Stimulated activated CD8-positive, alpha-beta memory T cell treated with anti-CD3 and anti-CD28 coated beads, Interleukin-7, amount 100 ng/mL, for 24 hours (primary cell): ENCODE data around the gene FOXD4L6.
"Not testable (repeated sequence)": the region's sequence is repeated elsewhere in the genome, so short reads cannot be mapped to it uniquely, and the experiment has no call there.

ENCODE experiments used
- DNase-seq: peaks from one replicate; pipeline ENCODE4 v3.0.0-alpha.2; 2020; ENCODE audit warnings: low read depth

Gene FOXD4L6

GRCh38 chr9:41098759-41099158 lies 29.7 kb downstream of the FOXD4L6 start:
- not testable (repeated sequence) for DNase-seq

GRCh38 chr9:41095060-41095459 lies 33.4 kb downstream of the FOXD4L6 start:
- DNase-seq = not testable (repeated sequence)

GRCh38 chr9:41094010-41094773 lies 34.3 kb downstream of the FOXD4L6 start:
- not testable (repeated sequence) for DNase-seq

GRCh38 chr9:41090922-41091321 lies 37.6 kb downstream of the FOXD4L6 start:
- not testable (repeated sequence) for DNase-seq

- DNase-seq = not testable (repeated sequence)
These were observed 38.1 kb downstream of the FOXD4L6 start for GRCh38 chr9:41090386-41090785.

DNA sequence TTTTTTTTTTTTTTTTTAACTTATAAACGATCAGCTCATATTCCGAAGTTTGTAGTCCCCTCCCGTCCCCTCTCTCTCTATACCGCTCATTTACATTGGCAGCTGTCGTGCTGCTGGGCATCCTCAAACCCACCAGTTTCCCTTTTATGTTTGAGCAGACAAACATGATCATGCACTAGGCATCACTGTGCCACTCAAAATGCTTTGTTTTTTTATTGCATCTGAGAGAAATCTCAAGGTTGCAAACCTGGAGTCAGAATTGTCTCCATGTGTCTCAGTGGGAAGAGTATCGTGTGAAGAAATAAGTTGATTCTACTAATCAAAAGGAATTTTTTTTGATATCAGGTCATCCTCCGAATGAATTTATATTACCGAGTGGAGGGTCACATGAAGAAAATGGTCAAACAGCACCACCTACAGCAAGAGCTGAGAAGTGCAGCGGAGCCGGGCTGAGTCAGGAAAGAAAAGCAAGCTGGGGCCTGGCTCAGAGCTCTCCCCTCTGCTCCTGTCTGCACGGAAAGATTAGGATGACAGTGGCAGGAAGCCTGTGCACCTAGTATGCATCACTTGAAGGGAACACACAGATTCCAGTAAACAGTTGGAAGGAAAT lies 39.9 kb downstream of the FOXD4L6 start:
- DNase-seq = not testable (repeated sequence)

DNA sequence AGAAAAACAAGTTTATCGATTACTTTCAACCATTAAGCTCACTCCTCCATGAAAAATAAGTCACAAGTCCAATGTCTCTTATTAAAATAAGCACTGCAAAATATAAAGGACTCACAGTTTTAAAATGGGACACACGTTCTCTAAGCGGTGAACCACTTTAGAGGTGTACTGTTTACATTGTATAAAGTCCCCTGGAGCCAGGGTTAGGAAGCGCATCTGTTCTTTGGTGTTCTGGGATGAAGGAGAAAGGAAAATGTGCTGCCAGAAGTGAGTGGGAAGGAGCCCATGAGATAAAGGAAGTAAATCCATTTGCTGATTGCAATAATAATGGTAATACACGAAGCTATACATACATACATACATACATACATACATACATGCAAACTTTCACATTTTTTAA lies 40.6 kb downstream of the FOXD4L6 start:
- not testable (repeated sequence) for DNase-seq

GRCh38 chr9:41087157-41087780 lies 41.2 kb downstream of the FOXD4L6 start:
- DNase-seq = not testable (repeated sequence)

DNA sequence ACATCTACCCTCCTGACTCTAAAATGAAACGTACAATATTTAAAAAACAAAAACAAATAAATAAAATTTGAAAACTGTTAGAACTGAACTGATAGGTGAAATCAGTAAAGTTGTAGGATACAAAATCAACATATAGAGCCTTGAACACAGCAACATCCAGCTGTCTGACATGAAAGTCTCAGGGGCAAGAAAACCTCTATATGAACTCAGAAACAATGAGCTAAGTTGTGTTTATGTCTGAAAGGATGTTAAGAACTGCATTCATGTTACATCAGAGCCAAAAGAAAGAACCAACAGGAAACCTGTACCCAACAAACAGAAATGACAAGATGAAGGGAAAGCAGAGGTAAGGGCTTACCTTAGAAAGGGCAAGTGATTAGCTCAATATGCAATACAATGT lies 41.8 kb downstream of the FOXD4L6 start:
- DNase-seq = not testable (repeated sequence)

DNA sequence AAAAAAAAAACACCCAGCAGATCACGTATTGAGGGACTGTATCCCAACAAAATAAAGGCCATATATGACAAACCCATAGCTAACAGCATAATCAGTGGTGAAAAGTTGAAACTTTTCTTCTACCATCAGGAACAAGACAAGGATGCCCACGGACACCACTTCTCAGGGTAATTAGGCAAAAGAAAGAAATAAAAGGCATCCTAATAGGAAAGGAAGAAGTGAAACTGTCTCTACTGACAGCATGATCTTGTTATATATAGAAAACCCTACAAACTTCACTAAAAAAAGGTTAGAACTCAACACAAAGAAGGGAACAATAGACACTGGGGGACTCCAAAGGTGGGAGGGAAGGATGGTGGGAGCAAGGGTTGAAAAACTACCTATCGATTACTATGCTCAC lies 42.3 kb downstream of the FOXD4L6 start:
- not testable (repeated sequence) for DNase-seq

DNA sequence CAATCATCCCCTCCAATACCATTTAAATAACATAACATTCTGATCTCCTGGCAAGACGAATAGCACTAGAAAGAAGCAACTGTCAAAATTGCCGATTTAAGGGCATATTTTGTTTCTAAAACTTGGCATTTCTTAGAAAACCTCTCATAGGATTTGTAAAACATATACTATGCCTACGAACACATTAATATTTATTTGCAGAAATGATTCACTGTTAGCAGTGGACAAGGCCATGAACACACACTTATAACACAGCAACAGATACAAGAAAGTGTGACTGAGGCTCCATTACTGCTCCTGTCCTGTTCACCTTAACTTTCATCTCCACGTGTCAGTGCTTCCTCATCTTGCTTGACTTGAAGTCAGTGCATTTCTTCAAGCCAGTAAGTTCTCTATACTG lies 46.1 kb downstream of the FOXD4L6 start:
- not testable (repeated sequence) for DNase-seq

DNA sequence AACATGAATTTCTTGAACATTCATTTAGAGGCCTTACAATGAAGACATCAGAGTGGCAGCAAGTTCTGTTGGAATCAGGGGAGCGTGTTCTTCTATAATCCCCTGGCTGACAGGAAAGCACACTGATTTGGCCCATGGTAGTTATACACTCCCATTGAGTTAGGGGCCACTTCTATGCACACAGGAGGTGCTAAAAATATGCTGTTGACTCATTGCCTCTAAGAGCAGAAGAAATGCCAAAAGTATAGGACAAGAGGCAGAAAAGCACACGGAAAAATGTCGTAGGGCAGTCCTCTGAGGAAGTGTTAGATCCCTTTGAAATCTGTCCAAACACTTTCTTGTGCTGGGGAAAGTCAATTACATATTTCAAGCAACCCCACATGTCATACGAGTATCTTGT lies 49.0 kb downstream of the FOXD4L6 start:
- not testable (repeated sequence) for DNase-seq

- not testable (repeated sequence) for DNase-seq
These were observed 50.9 kb downstream of the FOXD4L6 start for GRCh38 chr9:41077586-41077985.
